ENCODE data around the gene DCST1. TPM values are rescaled to one million over a fixed set of nuclear protein-coding genes. Genes with fewer than 3 reads are reported as not detected.

The DCST1 gene
- total RNA-seq, 2 experiments from 2014 or later = not detected

GRCh38 chr1:154993572-154994268, 39.9 kb upstream of the DCST1 start, which contains the start of gene LENEP:
LENEP (plus strand) TSS chr1:154993586; CDS start chr1:154993608, 22 bp downstream.
- ChIA-PET CTCF (ENCODE audit: unreplicated experiment) (interaction anchor here (1.1 kb wide), 1 partner anchor 68 kb away, joined by 4 read pairs; no protein-coding TSS in a partner anchor), POLR2A (interaction anchor here (1.0 to 1.7 kb wide), 4 partner anchors 10 to 38 kb away, joined by 3 to 16 read pairs (median 4); partner anchors contain the start of genes FLAD1 and PBXIP1)
- H4K20me1 ChIP-seq (ENCODE audit: insufficient read depth, low read length) = no peaks in the 10 kb centered on the region
- peaks cover 4% of the 10 kb centered on the region; the same call in 1 of the 2 replicates for H3K79me2 ChIP-seq (ENCODE audit: insufficient read depth, low read depth, low read length)
- TF ChIP-seq CTCF (conservative IDR thresholded peaks at IDR 0.05; ENCODE audit: low read length) = no peak
- no peak for TF ChIP-seq EZH2phosphoT487 (IDR thresholded peaks at IDR 0.05; ENCODE audit: borderline replicate concordance, low read depth, low read length)
- H3K4me3 ChIP-seq (ENCODE audit: low read depth, low read length, poor library complexity, severe bottlenecking) = no peak within 1 kb of the TSS
- H2AFZ ChIP-seq (ENCODE audit: low read length) = no peak within 1 kb of the TSS
- H3K27ac ChIP-seq (ENCODE audit: low read depth, low read length, poor library complexity, severe bottlenecking) = peak within 1 kb of the TSS; percentile 20
- no peak for DNase-seq (ENCODE audit: low spot score)
- H3K9me2 ChIP-seq (ENCODE audit: insufficient read depth, low read length) = no peaks in the 10 kb centered on the region
- intact Hi-C loops (cut with micrococcal nuclease; ENCODE audit: unreplicated experiment) = no loop called here
- H3K9me3 ChIP-seq (ENCODE audit: low read length) = no peaks in the 10 kb centered on the region
- BruUV-seq (replicated peaks) = no TSS peak
- H3K4me2 ChIP-seq (ENCODE audit: low read length) = no peak within 1 kb of the TSS
- H3K4me1 ChIP-seq (ENCODE audit: insufficient read depth, low read length, poor library complexity, severe bottlenecking) = peaks cover 33% of the 10 kb centered on the region
- H3K36me3 ChIP-seq (ENCODE audit: insufficient read depth, low read length) = peaks cover 27% of the 10 kb centered on the region

- Histone ChIP-seq H3K27ac (ENCODE audit: low read depth, low read length, poor library complexity, severe bottlenecking) (peak overlapping the region; percentile 20), H4K20me1 (ENCODE audit: insufficient read depth, low read length) (no peaks in the 10 kb centered on the region), H3K79me2 (ENCODE audit: insufficient read depth, low read depth, low read length) (peaks cover 4% of the 10 kb centered on the region; the same call in 1 of the 2 replicates), H3K9me3 (ENCODE audit: low read length) (no peaks in the 10 kb centered on the region), H3K9me2 (ENCODE audit: insufficient read depth, low read length) (no peaks in the 10 kb centered on the region), H3K4me2 (ENCODE audit: low read length) (no peak overlapping the region), H2AFZ (ENCODE audit: low read length) (no peak overlapping the region), H3K4me3 (ENCODE audit: low read depth, low read length, poor library complexity, severe bottlenecking) (no peak overlapping the region), H3K36me3 (ENCODE audit: insufficient read depth, low read length) (peaks cover 22% of the 10 kb centered on the region), H3K4me1 (ENCODE audit: insufficient read depth, low read length, poor library complexity, severe bottlenecking) (peaks cover 38% of the 10 kb centered on the region)
- CTCF ChIA-PET (ENCODE audit: unreplicated experiment) = interaction anchor here (0.5 kb wide), 1 partner anchor 65 kb away, joined by 6 read pairs; no protein-coding TSS in a partner anchor
- TF ChIP-seq EZH2phosphoT487 (IDR thresholded peaks at IDR 0.05; ENCODE audit: borderline replicate concordance, low read depth, low read length) = no peak
- no peak for TF ChIP-seq CTCF (conservative IDR thresholded peaks at IDR 0.05; ENCODE audit: low read length)
- BruUV-seq (replicated peaks) = no TSS peak
- intact Hi-C loops (cut with micrococcal nuclease; ENCODE audit: unreplicated experiment) = no loop called here
- POLR2A ChIA-PET = interaction anchor here (1.0 to 1.7 kb wide), 4 partner anchors 10 to 38 kb away, joined by 3 to 16 read pairs (median 4); partner anchors contain the start of genes FLAD1 and PBXIP1
- DNase-seq (ENCODE audit: low spot score) = no peak
Measured at GRCh38 chr1:154994269-154994587, 39.4 kb upstream of the DCST1 start.

GRCh38 chr1:154994591-154994990, 39.0 kb upstream of the DCST1 start:
- no peak for TF ChIP-seq CTCF (conservative IDR thresholded peaks at IDR 0.05; ENCODE audit: low read length)
- no peak for TF ChIP-seq EZH2phosphoT487 (IDR thresholded peaks at IDR 0.05; ENCODE audit: borderline replicate concordance, low read depth, low read length)

More at GRCh38 chr1:154994591-154994990, 39.0 kb upstream of the DCST1 start:
- H3K4me1 ChIP-seq (ENCODE audit: insufficient read depth, low read length, poor library complexity, severe bottlenecking) = peaks cover 41% of the 10 kb centered on the region
- DNase-seq (ENCODE audit: low spot score) = peak; percentile 42
- no peak overlapping the region for H2AFZ ChIP-seq (ENCODE audit: low read length)
- CTCF ChIA-PET (ENCODE audit: unreplicated experiment) = interaction anchor here (0.5 kb wide), 1 partner anchor 65 kb away, joined by 6 read pairs; no protein-coding TSS in a partner anchor
- no peaks in the 10 kb centered on the region for H4K20me1 ChIP-seq (ENCODE audit: insufficient read depth, low read length)
- H3K9me2 ChIP-seq (ENCODE audit: insufficient read depth, low read length) = no peaks in the 10 kb centered on the region
- no peak overlapping the region for H3K4me3 ChIP-seq (ENCODE audit: low read depth, low read length, poor library complexity, severe bottlenecking)
- peak overlapping the region; percentile 9; the same call in 1 of the 2 replicates for H3K4me2 ChIP-seq (ENCODE audit: low read length)
- POLR2A ChIA-PET = interaction anchor here (0.6 to 1.7 kb wide), 5 partner anchors 11 to 881 kb away, joined by 3 to 16 read pairs (median 4); partner anchors contain the start of genes FLAD1 and PBXIP1
- intact Hi-C loops (cut with micrococcal nuclease; ENCODE audit: unreplicated experiment) = no loop called here
- H3K27ac ChIP-seq (ENCODE audit: low read depth, low read length, poor library complexity, severe bottlenecking) = peak overlapping the region; percentile 20
- peaks cover 3% of the 10 kb centered on the region; the same call in 1 of the 2 replicates for H3K79me2 ChIP-seq (ENCODE audit: insufficient read depth, low read depth, low read length)
- no TSS peak for BruUV-seq (replicated peaks)
- peaks cover 18% of the 10 kb centered on the region for H3K36me3 ChIP-seq (ENCODE audit: insufficient read depth, low read length)
- no peaks in the 10 kb centered on the region for H3K9me3 ChIP-seq (ENCODE audit: low read length)
